Measurements from ENCODE around the gene LCP2.

Gene LCP2

GRCh38 chr5:170339780-170340167 is 42.2 kb upstream of the LCP2 start:
- no peak for TF ChIP-seq CTCF (IDR thresholded peaks at IDR 0.05; ENCODE audit: borderline replicate concordance, insufficient read depth, low read depth, low read length)
- no peak overlapping the region for H3K4me3 ChIP-seq (ENCODE audit: low read depth, low read length)

- no peak overlapping the region for H3K4me3 ChIP-seq (ENCODE audit: low read depth, low read length)
- peak; percentile 93 for TF ChIP-seq CTCF (IDR thresholded peaks at IDR 0.05; ENCODE audit: borderline replicate concordance, insufficient read depth, low read depth, low read length)
Observed at GRCh38 chr5:170338933-170339779, 41.6 kb upstream of the LCP2 start.

- H3K4me3 ChIP-seq (ENCODE audit: low read depth, low read length), result no peak overlapping the region
- no peak for TF ChIP-seq CTCF (IDR thresholded peaks at IDR 0.05; ENCODE audit: borderline replicate concordance, insufficient read depth, low read depth, low read length)
Observed at GRCh38 chr5:170338291-170338690, 40.7 kb upstream of the LCP2 start.

- H3K4me3 ChIP-seq (ENCODE audit: low read depth, low read length), result no peak overlapping the region
Observed at GRCh38 chr5:170337045-170337733, 39.6 kb upstream of the LCP2 start.

GRCh38 chr5:170336065-170336464 is 38.5 kb upstream of the LCP2 start:
- no peak for TF ChIP-seq CTCF (IDR thresholded peaks at IDR 0.05; ENCODE audit: borderline replicate concordance, insufficient read depth, low read depth, low read length)
- H3K4me3 ChIP-seq (ENCODE audit: low read depth, low read length), result no peak overlapping the region

More at GRCh38 chr5:170337045-170337733, 39.6 kb upstream of the LCP2 start:
- no peak for TF ChIP-seq CTCF (IDR thresholded peaks at IDR 0.05; ENCODE audit: borderline replicate concordance, insufficient read depth, low read depth, low read length)

- no peak for TF ChIP-seq CTCF (IDR thresholded peaks at IDR 0.05; ENCODE audit: borderline replicate concordance, insufficient read depth, low read depth, low read length)
- H3K4me3 ChIP-seq (ENCODE audit: low read depth, low read length), result no peak overlapping the region
Observed at GRCh38 chr5:170334626-170335025, 37.0 kb upstream of the LCP2 start.
